Type B pancreatic cell (in vitro differentiated cells): ENCODE data around the gene SRGAP1. TPM values are rescaled to one million over a fixed set of nuclear protein-coding genes. Genes with fewer than 3 reads are reported as not detected.
A peak's percentile ranks its signal among the peaks of the same experiment; 100 is the strongest.
"Not testable (repeated sequence)": the region's sequence is repeated elsewhere in the genome, so short reads cannot be mapped to it uniquely, and the experiment has no call there.

Source experiments
- DNase-seq: peaks from one replicate; pipeline ENCODE4 v3.0.0; 2021; ENCODE audit warnings: mixed read lengths; ENCODE audit not compliant: unreplicated experiment; ENCODE audit errors: extremely low spot score
- H3K27ac Mint-ChIP-seq: 2 replicates; pipeline ENCODE4 v1.8.0; 2021; ENCODE audit warnings: mild to moderate bottlenecking, mixed read lengths
- H3K27me3 Mint-ChIP-seq: 2 replicates; pipeline ENCODE4 v1.8.0; 2021; ENCODE audit warnings: mixed read lengths
- H3K36me3 Mint-ChIP-seq: 2 replicates; pipeline ENCODE4 v1.8.0; 2021; ENCODE audit warnings: mixed read lengths
- H3K4me1 Mint-ChIP-seq: one replicate; pipeline ENCODE4 v1.8.0; 2021; ENCODE audit warnings: mixed read lengths; ENCODE audit not compliant: unreplicated experiment
- H3K4me3 Mint-ChIP-seq: 2 replicates; pipeline ENCODE4 v1.8.0; 2021; ENCODE audit warnings: mild to moderate bottlenecking, mixed read lengths
- H3K9me3 Mint-ChIP-seq: 2 replicates; pipeline ENCODE4 v1.8.0; 2021; ENCODE audit warnings: mixed read lengths
- CTCF ChIP-seq: fragments of 200-600 bp; sonication (generic); conservative IDR thresholded peaks from 2 replicates; pipeline ENCODE4 v1.5.0; 2021; ENCODE audit warnings: antibody characterized with exemption, mild to moderate bottlenecking
- total RNA-seq: library from RNA; stranded (reverse); gene quantifications from 2 replicates; pipeline ENCODE4 v1.2.1, GENCODE V29; 2021; ENCODE audit warnings: low replicate concordance

Gene SRGAP1
- total RNA-seq, 1 donor from 2014 or later: 14.9 TPM

GRCh38 chr12:63838411-63838810, 6.1 kb upstream of the SRGAP1 start:
- no peaks in the 10 kb centered on the region for H3K9me3 Mint-ChIP-seq
- H3K27ac Mint-ChIP-seq: no peak overlapping the region
- H3K27me3 Mint-ChIP-seq: peaks cover 8% of the 10 kb centered on the region
- no peak for TF ChIP-seq CTCF
- H3K36me3 Mint-ChIP-seq: no peaks in the 10 kb centered on the region
- DNase-seq: no peak
- peaks cover 4% of the 10 kb centered on the region for H3K4me1 Mint-ChIP-seq
- H3K4me3 Mint-ChIP-seq: no peak overlapping the region

GRCh38 chr12:63841011-63841410, 3.5 kb upstream of the SRGAP1 start:
- peaks cover 10% of the 10 kb centered on the region for H3K4me1 Mint-ChIP-seq
- TF ChIP-seq CTCF: no peak
- no peak for DNase-seq

GRCh38 chr12:63841571-63841970, 2.9 kb upstream of the SRGAP1 start:
- no peak for DNase-seq
- no peaks in the 10 kb centered on the region for H3K9me3 Mint-ChIP-seq
- peaks cover 7% of the 10 kb centered on the region for H3K27me3 Mint-ChIP-seq
- peaks cover 2% of the 10 kb centered on the region for H3K36me3 Mint-ChIP-seq
- H3K4me3 Mint-ChIP-seq: peak overlapping the region; percentile 58
- peaks cover 16% of the 10 kb centered on the region for H3K4me1 Mint-ChIP-seq
- no peak for TF ChIP-seq CTCF
- no peak overlapping the region for H3K27ac Mint-ChIP-seq

More at GRCh38 chr12:63841011-63841410, 3.5 kb upstream of the SRGAP1 start:
- peaks cover 8% of the 10 kb centered on the region for H3K27me3 Mint-ChIP-seq
- H3K36me3 Mint-ChIP-seq: no peaks in the 10 kb centered on the region
- no peaks in the 10 kb centered on the region for H3K9me3 Mint-ChIP-seq
- no peak overlapping the region for H3K4me3 Mint-ChIP-seq
- H3K27ac Mint-ChIP-seq: no peak overlapping the region

GRCh38 chr12:63842750-63843149, 1.8 kb upstream of the SRGAP1 start:
- not testable (repeated sequence) for H3K9me3 Mint-ChIP-seq, DNase-seq, H3K36me3 Mint-ChIP-seq, H3K27me3 Mint-ChIP-seq
- H3K4me3 Mint-ChIP-seq: peak overlapping the region; percentile 83
- peak overlapping the region; percentile 54 for H3K27ac Mint-ChIP-seq
- peaks cover 18% of the 10 kb centered on the region for H3K4me1 Mint-ChIP-seq

DNA sequence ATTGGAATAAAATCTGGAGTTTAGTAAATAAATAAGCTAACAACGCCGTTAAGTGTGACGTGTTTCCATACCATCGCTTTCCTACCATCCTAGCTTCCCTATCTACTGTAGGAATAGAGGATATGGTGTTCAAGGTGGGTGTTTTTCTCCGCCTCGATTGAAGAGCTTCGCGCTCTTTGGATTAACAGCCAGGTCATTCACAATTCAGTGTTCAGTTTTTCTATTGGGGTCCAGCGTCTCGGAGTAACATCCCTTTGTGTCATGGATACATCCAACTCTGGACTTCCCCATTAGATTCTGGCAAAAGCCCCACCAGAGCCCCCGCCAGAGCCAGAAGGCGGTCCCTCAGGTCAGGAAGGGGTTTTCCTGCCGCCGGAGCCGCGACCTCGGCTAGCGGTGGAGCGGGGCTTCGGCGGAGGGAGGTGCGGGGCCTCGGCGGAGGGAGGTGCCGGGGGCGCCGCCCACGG, 1.2 kb upstream of the SRGAP1 start:
- Mint-ChIP-seq H3K27ac (peak overlapping the region; percentile 54), H3K27me3 (peaks cover under 1% of the 10 kb centered on the region), H3K4me3 (peak overlapping the region; percentile 83), H3K4me1 (peaks cover 20% of the 10 kb centered on the region), H3K36me3 (peaks cover 3% of the 10 kb centered on the region), H3K9me3 (no peaks in the 10 kb centered on the region)
- no peak for DNase-seq
- no peak for TF ChIP-seq CTCF

- H3K27ac Mint-ChIP-seq: no peak overlapping the region
- H3K36me3 Mint-ChIP-seq: peaks cover 3% of the 10 kb centered on the region
- H3K9me3 Mint-ChIP-seq: no peaks in the 10 kb centered on the region
- H3K4me1 Mint-ChIP-seq: peaks cover 25% of the 10 kb centered on the region
- DNase-seq: peak; percentile 92
- peak overlapping the region; percentile 78 for H3K4me3 Mint-ChIP-seq
- no peaks in the 10 kb centered on the region for H3K27me3 Mint-ChIP-seq
- TF ChIP-seq CTCF: peak; percentile 89
Observed at GRCh38 chr12:63843721-63844390, 644 bp upstream of the SRGAP1 start.
